KOPT-K1 (cell line): ENCODE results near the gene ALK.

ENCODE experiments used
- H3K27ac ChIP-seq: fragments of 200-600 bp; sonication (generic); 2 replicates; pipeline ENCODE4 v1.5.1; 2016; ENCODE audit warnings: antibody characterized with exemption, mild to moderate bottlenecking, low read depth, low read length; ENCODE audit not compliant: poor library complexity, severe bottlenecking
- H3K36me3 ChIP-seq: fragments of 200-600 bp; sonication (generic); 2 replicates; pipeline ENCODE4 v1.5.1; 2017; ENCODE audit warnings: antibody characterized with exemption, mild to moderate bottlenecking, low read length, moderate library complexity; ENCODE audit not compliant: insufficient read depth
- H3K9me3 ChIP-seq: fragments of 200-600 bp; sonication (generic); 2 replicates; pipeline ENCODE4 v1.5.1; 2017; ENCODE audit warnings: antibody characterized with exemption, low read length, mild to moderate bottlenecking; ENCODE audit not compliant: insufficient read depth, poor library complexity, severe bottlenecking

Gene ALK

DNA sequence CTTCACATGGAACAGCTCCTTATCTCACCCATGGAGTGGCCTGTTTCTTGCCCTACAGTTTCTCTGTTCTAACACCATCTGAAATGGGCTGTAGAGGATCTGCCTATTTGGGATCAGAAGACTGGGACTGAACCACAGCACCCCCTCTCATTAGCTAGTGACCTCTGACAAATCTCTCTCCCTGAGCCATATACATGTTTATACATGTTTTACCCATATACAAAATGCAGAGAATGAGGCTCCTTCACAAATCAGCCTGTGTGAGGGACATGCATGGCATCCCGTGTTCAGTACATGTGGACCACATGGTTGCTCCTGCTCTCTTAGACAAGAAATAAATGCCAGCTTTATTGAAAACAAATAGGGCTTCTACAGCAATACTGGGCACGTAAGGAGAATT, 282.7 kb downstream of the ALK start:
- no peak overlapping the region for H3K27ac ChIP-seq
- H3K36me3 ChIP-seq = no peaks in the 10 kb centered on the region
- H3K9me3 ChIP-seq = no peaks in the 10 kb centered on the region

DNA sequence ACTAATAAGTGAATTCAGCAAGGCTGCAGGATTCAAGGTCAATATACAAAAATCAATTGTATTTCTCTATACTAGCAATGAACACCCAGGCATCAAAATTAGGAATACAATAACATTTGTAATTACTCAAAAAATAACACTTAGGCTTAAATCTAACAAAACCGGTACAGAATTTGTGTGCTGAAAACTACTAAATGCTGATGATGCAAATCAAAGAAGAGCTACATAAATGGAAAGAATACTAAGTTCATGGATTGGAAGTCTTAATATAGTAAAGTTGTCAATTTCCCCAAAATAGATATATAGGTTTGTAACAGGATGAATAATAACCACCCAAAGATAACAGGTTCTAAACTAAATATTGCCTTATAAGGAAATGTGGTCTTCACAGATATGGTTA, 286.5 kb downstream of the ALK start:
- Histone ChIP-seq H3K36me3 (no peaks in the 10 kb centered on the region), H3K27ac (no peak overlapping the region), H3K9me3 (no peaks in the 10 kb centered on the region)

GRCh38 chr2:29632018-29632417, 289.4 kb downstream of the ALK start:
- H3K9me3 ChIP-seq = no peaks in the 10 kb centered on the region
- no peak overlapping the region for H3K27ac ChIP-seq
- H3K36me3 ChIP-seq = no peaks in the 10 kb centered on the region

DNA sequence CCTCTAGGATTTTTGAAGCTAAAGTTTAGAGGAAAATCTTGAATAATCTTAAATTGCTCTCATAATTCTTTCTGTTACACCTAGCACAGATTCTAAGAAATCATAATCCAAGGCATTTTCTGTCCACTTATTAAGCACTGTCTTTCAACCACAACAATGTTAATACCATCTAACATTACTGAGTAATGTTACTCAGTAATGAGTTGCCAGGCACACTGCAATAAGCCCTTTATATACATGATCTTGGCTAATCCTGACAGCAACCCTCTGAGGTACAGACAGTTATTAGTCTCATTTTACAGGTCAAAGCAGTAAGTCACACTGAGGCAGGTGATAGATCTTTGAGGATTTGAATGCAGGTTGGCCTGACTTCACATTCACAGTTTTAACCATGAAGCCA, 291.9 kb downstream of the ALK start:
- Histone ChIP-seq H3K9me3 (no peaks in the 10 kb centered on the region), H3K36me3 (no peaks in the 10 kb centered on the region), H3K27ac (no peak overlapping the region)

- no peaks in the 10 kb centered on the region for H3K9me3 ChIP-seq
- no peaks in the 10 kb centered on the region for H3K36me3 ChIP-seq
- no peak overlapping the region for H3K27ac ChIP-seq
Measured at GRCh38 chr2:29628862-29629261, 292.5 kb downstream of the ALK start.

DNA sequence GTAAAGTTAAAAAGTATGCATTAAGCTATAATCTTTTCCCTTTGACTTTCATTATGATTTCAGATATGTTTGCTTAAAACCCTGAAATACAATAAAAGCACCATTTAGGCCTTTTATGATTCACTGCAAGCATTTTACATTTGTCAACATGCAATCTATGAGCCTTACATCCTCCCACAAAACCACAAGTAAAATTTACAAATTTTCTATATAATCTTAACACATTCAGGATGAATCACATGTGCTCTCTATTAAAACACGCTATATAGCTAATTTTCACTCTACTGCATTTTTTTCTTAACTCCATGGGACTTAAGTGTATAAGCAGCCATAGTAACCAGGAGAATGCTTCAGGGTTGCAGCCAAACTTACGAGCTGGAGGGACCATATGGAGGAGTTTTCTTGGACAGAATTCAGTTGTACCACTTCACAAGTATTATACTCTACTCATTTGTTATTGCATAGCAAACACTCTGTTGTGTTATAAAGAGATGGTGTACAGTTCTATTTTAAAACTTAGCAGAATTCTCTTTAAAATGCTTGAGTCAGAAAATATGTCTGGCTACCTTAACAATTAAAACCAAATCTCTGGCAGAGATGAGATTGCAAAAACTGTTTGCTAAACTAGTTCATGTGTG, 293.2 kb downstream of the ALK start:
- H3K9me3 ChIP-seq = no peaks in the 10 kb centered on the region
- H3K36me3 ChIP-seq = no peaks in the 10 kb centered on the region
- no peak overlapping the region for H3K27ac ChIP-seq

DNA sequence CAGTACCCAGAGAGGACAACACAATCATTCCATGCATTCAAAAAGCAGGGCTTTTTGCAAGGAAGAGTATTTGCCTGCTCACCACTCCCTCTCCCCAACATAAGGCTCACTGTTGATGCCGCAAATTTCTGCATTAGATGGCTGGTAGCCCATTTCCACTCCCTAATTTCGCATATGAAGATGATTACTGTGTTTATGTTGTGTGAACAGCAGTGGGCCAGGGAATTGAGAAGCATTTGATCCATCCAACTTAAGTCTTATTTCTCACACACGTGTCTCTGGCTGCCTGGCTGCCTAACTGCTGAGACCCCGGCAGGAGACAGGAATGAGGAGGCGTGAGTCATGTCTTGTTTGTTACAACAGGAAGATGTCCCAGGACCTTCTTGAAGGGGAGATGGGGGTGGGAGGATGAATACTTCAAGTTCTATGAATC, 294.1 kb downstream of the ALK start:
- Histone ChIP-seq H3K27ac (no peak overlapping the region), H3K9me3 (no peaks in the 10 kb centered on the region), H3K36me3 (no peaks in the 10 kb centered on the region)

DNA sequence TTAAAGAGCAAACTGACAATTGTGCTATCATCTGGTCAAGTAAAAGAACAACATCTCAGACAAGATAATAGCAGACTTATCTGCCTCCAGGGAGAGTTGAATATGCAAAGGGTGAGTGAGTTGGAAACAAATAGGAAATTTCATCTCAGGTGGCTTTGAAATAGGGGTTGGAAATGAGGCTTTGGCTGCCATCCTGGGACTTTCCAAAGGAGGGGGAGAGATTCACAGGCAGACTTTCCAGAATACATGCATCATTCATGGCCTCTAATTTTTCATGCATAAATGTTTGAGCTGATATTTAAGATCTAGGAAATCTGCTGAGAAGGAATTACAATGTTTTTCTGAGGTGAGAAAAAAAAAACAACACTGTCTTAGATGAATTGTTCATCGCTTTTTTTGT, 300.5 kb downstream of the ALK start:
- Histone ChIP-seq H3K9me3 (no peaks in the 10 kb centered on the region), H3K36me3 (no peaks in the 10 kb centered on the region), H3K27ac (no peak overlapping the region)

DNA sequence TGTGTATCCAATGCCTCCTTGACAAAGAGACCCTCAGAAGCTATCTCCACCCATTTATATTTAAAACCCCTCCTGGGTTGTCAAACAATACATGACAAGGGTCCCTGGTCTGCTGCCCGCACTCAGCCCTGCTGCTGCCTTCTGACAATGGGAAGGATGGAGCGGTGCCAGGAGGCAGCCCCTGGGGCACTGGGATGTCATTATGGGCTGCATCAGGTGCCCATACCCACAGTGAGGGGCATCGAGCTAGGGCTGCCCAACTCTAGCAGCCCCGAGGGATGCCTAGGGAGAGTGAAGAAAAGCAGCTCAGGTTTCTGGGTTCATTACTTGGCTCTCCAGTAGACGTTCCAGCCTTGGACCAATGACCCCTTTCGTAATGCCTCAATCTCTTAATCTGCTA, 301.7 kb downstream of the ALK start:
- Histone ChIP-seq H3K9me3 (no peaks in the 10 kb centered on the region), H3K27ac (no peak overlapping the region), H3K36me3 (no peaks in the 10 kb centered on the region)

DNA sequence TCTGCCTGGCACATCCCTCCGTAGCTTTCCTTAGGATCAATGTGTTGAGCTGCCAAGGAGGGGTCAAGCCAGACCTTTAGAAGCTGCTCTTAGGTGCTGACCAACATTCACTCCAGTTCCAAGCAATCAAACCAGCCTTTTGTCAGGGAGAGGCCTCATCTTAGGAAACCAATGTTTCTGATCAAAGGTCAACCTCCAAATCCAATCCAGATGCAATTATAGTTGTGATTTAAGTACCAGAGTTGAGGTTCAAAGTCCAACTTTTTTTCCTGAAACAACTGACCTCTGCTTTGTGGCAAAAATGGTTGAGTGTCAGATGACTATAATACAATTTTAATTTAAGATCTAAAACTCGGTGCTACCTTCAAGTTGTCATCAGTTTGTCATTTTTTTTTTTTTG, 303.4 kb downstream of the ALK start:
- Histone ChIP-seq H3K27ac (no peak overlapping the region), H3K36me3 (no peaks in the 10 kb centered on the region), H3K9me3 (no peaks in the 10 kb centered on the region)

GRCh38 chr2:29617351-29617750, 304.0 kb downstream of the ALK start:
- H3K36me3 ChIP-seq = no peaks in the 10 kb centered on the region
- H3K9me3 ChIP-seq = no peaks in the 10 kb centered on the region
- H3K27ac ChIP-seq = no peak overlapping the region

DNA sequence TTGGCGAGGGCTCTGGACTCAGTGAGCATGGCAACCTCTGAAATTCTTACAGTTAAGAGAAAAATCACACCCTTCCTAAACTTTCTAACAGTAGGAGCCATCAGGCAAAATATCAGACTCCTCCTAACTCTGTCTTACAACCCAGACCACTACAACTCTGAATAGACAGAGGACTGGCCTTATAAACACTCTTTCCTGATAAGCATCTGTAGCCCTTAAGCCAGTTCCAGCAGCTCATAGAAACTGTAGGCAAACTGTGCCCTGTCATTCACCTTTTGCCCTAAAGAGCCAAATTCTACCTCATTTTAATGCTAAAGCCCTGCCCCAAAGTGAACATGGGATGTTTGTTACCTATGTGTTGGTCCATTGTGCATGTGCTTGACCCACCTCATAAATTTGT, 304.8 kb downstream of the ALK start:
- no peaks in the 10 kb centered on the region for H3K36me3 ChIP-seq
- no peaks in the 10 kb centered on the region for H3K9me3 ChIP-seq
- H3K27ac ChIP-seq = no peak overlapping the region

DNA sequence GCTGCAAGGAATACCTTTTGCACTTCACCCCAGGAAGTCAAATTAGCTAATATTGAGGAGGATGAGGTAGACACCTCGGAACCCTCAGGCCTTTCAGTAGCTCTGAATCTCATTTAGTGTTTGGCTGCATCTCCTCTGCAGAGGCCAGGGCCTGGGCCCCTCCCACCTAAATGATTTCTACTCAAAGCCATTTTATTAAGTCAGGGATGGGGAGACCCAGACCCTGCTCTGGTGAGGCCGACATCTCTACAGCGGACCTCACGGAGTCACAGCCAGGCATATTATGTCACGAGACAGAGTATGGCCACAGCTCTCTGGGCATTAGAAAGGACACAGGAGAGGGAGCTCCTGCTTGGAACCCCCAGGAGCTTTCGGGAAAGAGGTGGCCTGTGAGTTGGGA, 305.5 kb downstream of the ALK start:
- Histone ChIP-seq H3K36me3 (no peaks in the 10 kb centered on the region), H3K9me3 (no peaks in the 10 kb centered on the region), H3K27ac (no peak overlapping the region)

GRCh38 chr2:29615183-29615582, 306.2 kb downstream of the ALK start:
- no peak overlapping the region for H3K27ac ChIP-seq
- no peaks in the 10 kb centered on the region for H3K36me3 ChIP-seq

GRCh38 chr2:29614295-29614830, 307.0 kb downstream of the ALK start:
- Histone ChIP-seq H3K9me3 (no peaks in the 10 kb centered on the region), H3K27ac (no peak overlapping the region), H3K36me3 (no peaks in the 10 kb centered on the region)

More at GRCh38 chr2:29615183-29615582, 306.2 kb downstream of the ALK start:
- H3K9me3 ChIP-seq = no peaks in the 10 kb centered on the region

DNA sequence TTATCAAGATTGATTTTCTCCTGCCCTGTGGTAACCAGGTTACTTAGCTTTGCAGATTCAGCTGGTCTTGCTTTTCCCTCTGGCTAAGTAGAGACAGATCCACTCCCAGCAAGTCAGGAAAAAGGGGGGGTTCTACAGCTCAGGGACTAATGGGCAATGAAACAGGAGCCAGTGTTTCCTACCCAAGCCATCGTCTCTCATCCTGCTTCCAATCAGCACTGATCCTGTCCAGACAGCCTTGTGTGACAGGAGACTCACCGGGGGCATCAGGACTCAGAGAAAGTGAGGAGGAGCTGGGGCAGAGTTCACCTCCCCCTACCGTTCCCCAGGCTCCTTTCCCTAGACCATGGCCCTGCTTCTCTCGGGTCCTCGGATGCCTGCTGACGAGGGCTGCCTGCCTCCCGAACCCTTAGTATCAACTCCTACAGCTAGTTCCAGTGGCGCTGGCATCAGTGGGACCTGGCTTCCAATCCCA, 307.6 kb downstream of the ALK start:
- no peak overlapping the region for H3K27ac ChIP-seq
- H3K9me3 ChIP-seq = no peaks in the 10 kb centered on the region
- H3K36me3 ChIP-seq = no peaks in the 10 kb centered on the region
